GM19452 (cell line): ENCODE results near the gene KRTAP9-8.
"Not testable (repeated sequence)": the region's sequence is repeated elsewhere in the genome, so short reads cannot be mapped to it uniquely, and the experiment has no call there.

ENCODE experiments used
- ATAC-seq: cut with Tn5 transposase; IDR thresholded peaks from one replicate; pipeline ENCODE4 v1.9.1; 2021; ENCODE audit not compliant: unreplicated experiment

Gene KRTAP9-8

GRCh38 chr17:41255381-41256290 is 17.8 kb downstream of the KRTAP9-8 start, which contains the start of gene KRTAP9-9:
Gene KRTAP9-9 (plus strand): TSS chr17:41255384.
- not testable (repeated sequence) for ATAC-seq

- ATAC-seq: no peak
Observed at GRCh38 chr17:41256291-41256685, 18.5 kb downstream of the KRTAP9-8 start.

DNA sequence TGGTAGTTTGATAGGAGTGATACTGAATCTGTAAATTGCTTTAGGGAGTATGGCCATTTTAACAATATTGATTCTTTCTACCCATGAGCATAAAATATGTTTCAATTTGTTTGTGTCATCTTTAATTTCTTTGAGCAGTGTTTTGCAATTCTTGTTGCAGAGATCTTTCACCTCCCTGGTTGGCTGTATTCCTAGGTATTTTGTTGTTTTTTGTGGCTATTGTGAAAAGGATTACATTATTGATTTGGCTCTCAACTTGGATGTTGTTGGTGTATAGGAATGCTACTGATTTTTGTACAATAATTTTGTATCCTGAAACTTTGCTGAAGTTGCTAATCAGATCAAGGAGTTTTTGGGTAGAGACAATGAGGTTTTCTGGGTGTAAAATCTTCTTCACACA is 20.6 kb downstream of the KRTAP9-8 start:
- no peak for ATAC-seq

DNA sequence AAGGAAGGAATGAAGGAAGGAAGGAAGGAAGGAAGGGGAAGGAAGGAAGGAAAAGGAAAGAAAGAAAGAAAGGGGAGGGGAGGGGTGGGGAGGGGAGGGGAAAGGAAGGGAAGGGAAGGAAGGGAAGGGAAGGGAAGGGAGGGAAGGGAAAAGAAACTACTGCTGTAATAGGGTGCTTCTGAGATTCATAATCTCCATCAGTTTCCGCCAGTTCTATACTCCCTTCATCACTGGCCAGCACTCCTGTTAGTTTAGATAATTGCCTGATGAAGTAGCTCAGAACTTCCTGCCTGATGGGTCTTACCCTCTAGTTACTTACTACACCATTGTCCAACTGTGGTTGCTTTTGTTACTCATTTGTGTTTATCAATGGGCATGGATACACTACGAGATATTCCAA is 25.4 kb downstream of the KRTAP9-8 start:
- ATAC-seq: no peak

DNA sequence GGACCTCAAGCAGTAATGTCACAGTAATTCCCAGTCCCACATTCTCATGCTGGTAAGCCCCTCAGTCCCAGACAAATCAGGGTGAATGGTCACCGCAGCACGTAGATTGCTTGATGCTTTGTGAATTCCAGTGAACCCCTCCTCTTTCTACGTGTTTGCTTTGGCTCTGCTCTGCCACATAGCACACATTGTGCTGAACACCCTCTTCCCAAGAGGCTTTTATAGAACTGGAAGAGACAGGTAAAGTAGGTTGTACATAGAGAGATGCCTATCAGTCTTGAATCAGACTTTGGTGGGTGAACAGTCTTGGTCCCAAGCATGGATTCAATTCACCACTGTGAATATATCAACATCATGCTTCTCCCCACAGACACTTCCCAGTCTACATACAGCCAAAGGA is 26.8 kb downstream of the KRTAP9-8 start:
- no peak for ATAC-seq

GRCh38 chr17:41265078-41265477 is 27.3 kb downstream of the KRTAP9-8 start, which contains the start of gene KRTAP9-6:
Gene KRTAP9-6 (plus strand): TSS chr17:41265378. CDS start chr17:41265378, 0 bp downstream.
- ATAC-seq: no peak

GRCh38 chr17:41267711-41268110 is 29.9 kb downstream of the KRTAP9-8 start:
- no peak for ATAC-seq

GRCh38 chr17:41271323-41271722 is 33.5 kb downstream of the KRTAP9-8 start:
- not testable (repeated sequence) for ATAC-seq

DNA sequence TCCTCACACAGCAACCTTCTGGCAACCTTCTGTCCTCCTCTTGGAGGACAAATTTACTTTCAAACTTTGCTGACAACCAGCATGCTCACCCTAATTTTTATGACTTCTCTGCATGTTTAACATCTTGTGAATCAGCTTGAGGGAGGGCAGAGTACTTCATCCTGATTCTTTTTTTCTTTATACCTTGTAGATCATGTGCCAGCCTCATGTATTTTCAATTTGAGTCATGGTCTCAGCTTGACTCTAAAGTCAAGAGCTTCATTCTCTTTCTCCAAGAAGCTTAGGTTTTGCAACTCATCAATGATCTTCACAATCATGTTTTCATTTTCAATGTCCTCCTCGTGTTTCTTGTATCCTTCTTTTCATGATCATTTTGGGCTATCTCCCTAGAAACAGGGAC is 34.1 kb downstream of the KRTAP9-8 start:
- ATAC-seq: no peak

DNA sequence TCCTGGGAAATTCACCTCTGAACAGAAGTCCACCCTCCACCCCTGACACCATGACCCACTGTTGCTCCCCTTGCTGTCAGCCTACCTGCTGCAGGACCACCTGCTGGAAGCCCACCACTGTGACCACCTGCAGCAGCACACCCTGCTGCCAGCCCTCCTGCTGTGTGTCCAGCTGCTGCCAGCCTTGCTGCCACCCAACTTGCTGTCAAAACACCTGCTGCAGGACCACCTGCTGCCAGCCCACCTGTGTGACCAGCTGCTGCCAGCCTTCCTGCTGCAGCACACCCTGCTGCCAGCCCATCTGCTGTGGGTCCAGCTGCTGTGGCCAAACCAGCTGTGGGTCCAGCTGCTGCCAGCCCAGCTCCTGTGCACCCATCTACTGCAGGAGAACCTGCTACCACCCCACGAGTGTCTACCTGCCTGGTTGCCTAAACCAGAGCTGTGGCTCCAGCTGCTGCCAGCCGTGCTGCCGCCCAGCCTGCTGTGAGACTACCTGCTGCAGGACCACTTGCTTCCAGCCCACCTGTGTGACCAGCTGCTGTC is 37.9 kb downstream of the KRTAP9-8 start, which contains the start of gene KRTAP9-7:
Gene KRTAP9-7 (plus strand): TSS at position 51 of the 543 bp plus-strand sequence. CDS start 0 bp downstream, at position 51.
- ATAC-seq: not testable (repeated sequence)

DNA sequence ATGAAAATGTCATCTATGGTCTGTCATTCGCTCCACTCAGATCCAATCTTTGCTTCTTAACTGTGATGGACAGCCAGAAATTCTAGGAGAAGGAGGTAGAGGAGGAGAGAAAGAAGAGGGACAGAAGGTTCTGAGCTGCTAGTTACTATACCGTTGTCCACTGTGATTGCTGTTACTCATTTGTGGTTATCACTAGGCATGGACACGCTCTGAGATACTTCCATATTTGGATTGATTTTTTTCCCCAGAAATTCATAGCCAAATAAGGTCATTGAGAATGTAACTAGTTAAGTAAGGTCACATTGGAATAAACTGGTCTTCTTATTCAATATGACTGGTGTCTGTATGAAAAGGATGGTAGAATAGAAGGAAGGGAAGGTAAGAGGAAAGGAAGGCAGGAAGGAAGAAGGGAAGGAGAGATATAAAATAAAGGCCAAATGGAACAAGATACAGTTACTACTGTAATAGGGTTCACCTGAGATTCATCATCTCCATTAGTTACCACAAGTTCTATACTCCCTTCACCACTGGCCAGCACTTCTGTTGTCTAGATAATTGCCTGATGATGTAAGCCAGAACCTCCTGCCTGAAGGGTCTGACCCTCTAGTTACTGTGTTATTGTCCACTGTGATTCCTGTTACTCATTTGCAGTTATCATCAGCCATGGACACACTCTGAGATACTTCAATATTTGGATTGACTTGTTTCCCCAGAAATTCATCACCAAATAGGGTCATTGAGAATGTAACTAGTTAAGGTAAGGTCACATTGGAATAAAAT is 40.6 kb downstream of the KRTAP9-8 start:
- no peak for ATAC-seq

- ATAC-seq: no peak
Observed at GRCh38 chr17:41284043-41284442, 46.2 kb downstream of the KRTAP9-8 start.

GRCh38 chr17:41284546-41284945 is 46.7 kb downstream of the KRTAP9-8 start:
- no peak for ATAC-seq

DNA sequence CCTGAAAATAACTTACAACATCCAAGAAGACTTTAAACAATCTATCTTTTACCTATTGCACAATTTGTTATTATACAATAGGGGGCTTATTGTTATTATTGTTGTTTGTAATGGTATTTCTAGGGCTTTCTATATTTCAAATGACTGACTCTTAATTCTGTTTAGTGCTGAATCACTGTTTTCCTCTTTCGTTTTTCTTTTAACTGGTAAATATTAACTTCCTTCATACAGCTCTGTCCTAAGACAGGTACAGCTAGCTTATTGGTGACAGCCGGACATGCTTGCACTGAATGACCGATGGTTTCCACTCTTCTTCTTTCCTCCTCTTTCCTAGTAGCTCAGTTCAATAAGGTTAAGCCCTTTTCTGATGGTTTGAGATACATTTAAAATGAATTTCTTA is 49.3 kb downstream of the KRTAP9-8 start:
- no peak for ATAC-seq
